ENCODE results near the gene C4orf50. TPM values are rescaled to one million over a fixed set of nuclear protein-coding genes. Genes with fewer than 3 reads are reported as not detected.

C4orf50 gene
- total RNA-seq, 2 donors from 2014 or later: 0.13 TPM; not detected in 1

DNA sequence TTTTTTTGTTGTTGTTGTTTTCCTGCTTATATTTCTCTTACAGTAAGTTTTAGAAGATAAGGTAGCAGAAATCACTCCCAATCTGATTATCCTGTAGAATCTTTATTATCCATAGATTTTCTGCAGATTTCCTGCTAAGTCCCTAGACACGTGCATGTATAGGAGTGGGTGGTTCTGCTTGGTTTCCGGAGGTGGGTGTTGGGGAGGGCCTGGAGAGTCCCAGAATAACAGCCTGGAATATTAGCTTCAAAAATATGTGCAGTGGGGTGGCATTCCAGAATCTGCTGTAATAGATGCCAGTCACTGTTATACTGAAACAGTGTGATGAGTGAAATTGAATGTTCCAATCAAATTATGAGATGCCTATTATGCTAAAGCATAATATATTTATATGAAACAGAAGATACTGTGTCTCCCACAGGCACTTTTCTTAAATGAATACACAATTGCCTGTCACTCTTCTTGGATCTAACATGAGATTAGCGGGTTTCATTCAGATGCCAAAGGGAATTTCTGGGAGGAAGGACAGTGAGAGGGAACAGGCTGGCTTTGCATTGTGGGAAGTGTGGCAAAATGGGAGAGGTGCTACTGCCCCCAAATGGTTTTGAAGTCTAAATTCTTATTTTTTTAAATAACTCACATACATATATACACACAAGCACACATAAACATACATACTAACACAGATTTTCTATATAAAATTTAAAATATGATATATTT lies 37.6 kb downstream of the C4orf50 start:
- intact Hi-C loops (cut with DNase I): no loop called here
- no peak overlapping the region for H3K27ac ChIP-seq
- H3K9ac ChIP-seq (ENCODE audit: low read depth in 2 of 2, low read length in 2 of 2): no peak overlapping the region
- H3K36me3 ChIP-seq: no peaks in the 10 kb centered on the region
- H3K4me1 ChIP-seq: no peaks in the 10 kb centered on the region
- TF ChIP-seq, protein P1, sequence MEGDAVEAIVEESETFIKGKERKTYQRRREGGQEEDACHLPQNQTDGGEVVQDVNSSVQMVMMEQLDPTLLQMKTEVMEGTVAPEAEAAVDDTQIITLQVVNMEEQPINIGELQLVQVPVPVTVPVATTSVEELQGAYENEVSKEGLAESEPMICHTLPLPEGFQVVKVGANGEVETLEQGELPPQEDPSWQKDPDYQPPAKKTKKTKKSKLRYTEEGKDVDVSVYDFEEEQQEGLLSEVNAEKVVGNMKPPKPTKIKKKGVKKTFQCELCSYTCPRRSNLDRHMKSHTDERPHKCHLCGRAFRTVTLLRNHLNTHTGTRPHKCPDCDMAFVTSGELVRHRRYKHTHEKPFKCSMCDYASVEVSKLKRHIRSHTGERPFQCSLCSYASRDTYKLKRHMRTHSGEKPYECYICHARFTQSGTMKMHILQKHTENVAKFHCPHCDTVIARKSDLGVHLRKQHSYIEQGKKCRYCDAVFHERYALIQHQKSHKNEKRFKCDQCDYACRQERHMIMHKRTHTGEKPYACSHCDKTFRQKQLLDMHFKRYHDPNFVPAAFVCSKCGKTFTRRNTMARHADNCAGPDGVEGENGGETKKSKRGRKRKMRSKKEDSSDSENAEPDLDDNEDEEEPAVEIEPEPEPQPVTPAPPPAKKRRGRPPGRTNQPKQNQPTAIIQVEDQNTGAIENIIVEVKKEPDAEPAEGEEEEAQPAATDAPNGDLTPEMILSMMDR (IDR thresholded peaks at IDR 0.05): no peak
- no peaks in the 10 kb centered on the region for H3K27me3 ChIP-seq
- DNase-seq: no peak
- H3K4me3 ChIP-seq: no peak overlapping the region
- H3K9me3 ChIP-seq: no peaks in the 10 kb centered on the region

- no peak overlapping the region for H3K9ac ChIP-seq (ENCODE audit: low read depth in 2 of 2, low read length in 2 of 2)
- H3K27ac ChIP-seq: no peak overlapping the region
- H3K4me1 ChIP-seq: no peaks in the 10 kb centered on the region
- H3K4me3 ChIP-seq: no peak overlapping the region
- intact Hi-C loops (cut with DNase I): no loop called here
- no peaks in the 10 kb centered on the region for H3K9me3 ChIP-seq
- no peaks in the 10 kb centered on the region for H3K27me3 ChIP-seq
- no peak for DNase-seq
- H3K36me3 ChIP-seq: no peaks in the 10 kb centered on the region
- TF ChIP-seq, protein P1 (IDR thresholded peaks at IDR 0.05): no peak
Observed at GRCh38 chr4:5979981-5980380, 38.2 kb downstream of the C4orf50 start.

GRCh38 chr4:5976921-5977320 lies 41.3 kb downstream of the C4orf50 start:
- Histone ChIP-seq H3K36me3 (no peaks in the 10 kb centered on the region), H3K27me3 (no peaks in the 10 kb centered on the region), H3K4me3 (no peak overlapping the region), H3K9me3 (no peaks in the 10 kb centered on the region), H3K4me1 (no peaks in the 10 kb centered on the region), H3K27ac (no peak overlapping the region), H3K9ac (ENCODE audit: low read depth in 2 of 2, low read length in 2 of 2) (no peak overlapping the region)
- no peak for DNase-seq
- TF ChIP-seq, protein P1 (IDR thresholded peaks at IDR 0.05): no peak
- intact Hi-C loops (cut with DNase I): no loop called here

DNA sequence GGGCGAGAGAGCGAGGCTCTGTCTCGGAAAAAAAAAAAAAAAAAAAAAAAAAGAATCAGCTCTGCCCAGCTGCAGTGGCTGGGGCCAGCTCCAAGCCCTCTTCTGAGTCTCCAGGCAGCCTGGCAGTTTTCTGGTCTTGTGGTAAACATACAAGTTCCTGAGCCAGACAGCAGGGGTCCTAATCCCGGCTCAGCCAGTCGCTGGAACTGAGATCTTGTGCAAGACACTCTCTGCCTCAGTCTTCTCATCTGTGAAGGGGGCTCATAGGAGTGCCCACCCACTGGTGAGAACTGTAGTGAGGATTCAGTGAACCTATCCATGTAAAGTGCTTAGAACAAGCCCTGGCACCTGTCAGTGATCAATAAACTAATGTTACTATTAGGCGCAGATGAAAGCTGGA lies 41.8 kb downstream of the C4orf50 start:
- Histone ChIP-seq H3K36me3 (no peaks in the 10 kb centered on the region), H3K9ac (ENCODE audit: low read depth in 2 of 2, low read length in 2 of 2) (no peak overlapping the region), H3K27me3 (no peaks in the 10 kb centered on the region), H3K4me1 (no peaks in the 10 kb centered on the region), H3K4me3 (no peak overlapping the region), H3K9me3 (no peaks in the 10 kb centered on the region), H3K27ac (no peak overlapping the region)
- DNase-seq: no peak
- TF ChIP-seq, protein P1 (IDR thresholded peaks at IDR 0.05): no peak
- intact Hi-C loops (cut with DNase I): no loop called here

GRCh38 chr4:5974321-5974720 lies 43.9 kb downstream of the C4orf50 start:
- intact Hi-C loops (cut with DNase I): no loop called here

More at GRCh38 chr4:5974321-5974720, 43.9 kb downstream of the C4orf50 start:
- Histone ChIP-seq H3K36me3 (no peaks in the 10 kb centered on the region), H3K4me3 (no peak overlapping the region), H3K9me3 (no peaks in the 10 kb centered on the region), H3K9ac (ENCODE audit: low read depth in 2 of 2, low read length in 2 of 2) (no peak overlapping the region), H3K27me3 (no peaks in the 10 kb centered on the region), H3K4me1 (no peaks in the 10 kb centered on the region), H3K27ac (no peak overlapping the region)
- no peak for DNase-seq
- TF ChIP-seq, protein P1 (IDR thresholded peaks at IDR 0.05): no peak

Measured in colonic mucosa (tissue), 4 donors.